A673 (cell line): ENCODE measurements around the gene DAPK2.

Experiments used
- CTCF ChIP-seq: fragments of 300-800, 200-600 bp; sonication (generic); conservative IDR thresholded peaks from 2 replicates; pipeline ENCODE4 v1.5.1; 2017; ENCODE audit warnings: low read depth, mild to moderate bottlenecking, antibody characterized with exemption, low read length, moderate library complexity, mixed read lengths
- EZH2 ChIP-seq: fragments of 200-600 bp; sonication (generic); IDR thresholded peaks from 2 replicates; pipeline ENCODE4 v1.6.1; 2017; ENCODE audit warnings: borderline replicate concordance, low read depth, mild to moderate bottlenecking, mixed read lengths, antibody characterized with exemption, low read length; ENCODE audit not compliant: poor library complexity, severe bottlenecking

- TF ChIP-seq CTCF (no peak), EZH2 (no peak)
These were observed 54.0 kb downstream of the DAPK2 start for GRCh38 chr15:63992300-63992699.
